GM21390 (cell line): Measurements from ENCODE around the gene SRSF1.
"Not testable (repeated sequence)": the region's sequence is repeated elsewhere in the genome, so short reads cannot be mapped to it uniquely, and the experiment has no call there.

ENCODE experiments used
- ATAC-seq: cut with Tn5 transposase; IDR thresholded peaks from one replicate; pipeline ENCODE4 v1.9.1; 2021; ENCODE audit not compliant: unreplicated experiment

Gene SRSF1

GRCh38 chr17:57991537-57991936, 15.5 kb downstream of the SRSF1 start:
- no peak for ATAC-seq

GRCh38 chr17:57990037-57990436, 17.0 kb downstream of the SRSF1 start:
- ATAC-seq: no peak

DNA sequence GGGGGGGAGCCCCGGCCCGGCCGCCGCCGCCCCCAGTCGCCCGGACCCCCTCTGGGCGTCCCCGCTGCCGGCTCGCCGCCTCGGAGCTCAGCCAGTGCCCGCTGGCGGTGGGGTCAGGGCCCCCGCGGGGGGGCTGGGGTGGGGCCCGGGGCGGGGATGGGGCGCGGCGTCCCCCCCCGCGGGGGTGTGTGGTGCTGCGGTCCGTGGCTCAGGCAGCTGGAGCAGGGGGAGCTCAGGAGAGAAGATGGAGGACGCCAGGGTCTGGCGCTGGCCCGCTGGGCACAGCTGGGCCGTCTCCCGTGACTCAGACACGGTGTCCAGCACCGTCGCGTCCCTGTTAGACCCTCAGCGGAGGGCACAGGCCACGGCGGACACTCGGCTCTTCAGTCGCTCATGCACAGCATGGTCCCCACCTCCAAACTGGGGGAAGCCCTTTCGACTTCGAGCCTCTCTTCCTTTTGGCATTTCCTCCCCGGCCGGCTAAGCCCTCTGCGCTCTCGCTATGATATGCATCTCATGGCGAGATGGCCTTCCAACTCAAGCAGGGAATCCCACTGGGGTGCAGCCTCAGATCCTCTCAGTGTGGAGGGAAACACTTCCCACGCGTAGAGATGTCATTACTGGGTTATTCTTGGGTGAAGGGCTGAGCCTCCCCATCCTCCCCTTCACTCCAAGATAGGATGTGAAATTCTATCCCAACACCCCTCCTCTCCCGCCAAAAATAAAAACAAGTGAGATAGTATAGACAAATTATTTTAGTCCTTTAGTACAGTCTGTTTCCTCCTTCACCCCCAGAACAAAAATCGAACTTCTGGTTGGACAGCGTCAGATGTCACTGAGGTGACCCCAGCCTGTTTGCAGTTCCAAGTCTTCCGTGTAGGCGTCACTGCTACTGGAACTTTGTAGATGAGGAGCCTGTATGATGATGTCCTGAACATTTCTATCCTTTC, 18.5 kb downstream of the SRSF1 start:
- peak; percentile 75 for ATAC-seq

- ATAC-seq: peak; percentile 62
Measured at GRCh38 chr17:57987581-57988300, 19.3 kb downstream of the SRSF1 start, which contains the start of gene VEZF1. Gene VEZF1, minus strand, starts transcription at chr17:57988254. Its CDS starts 143 bp downstream, at chr17:57988111.

- ATAC-seq: peak; percentile 5
Measured at GRCh38 chr17:57986841-57987580, 20.0 kb downstream of the SRSF1 start.

GRCh38 chr17:57985675-57985974, 21.4 kb downstream of the SRSF1 start:
- no peak for ATAC-seq

GRCh38 chr17:57984936-57985674, 21.9 kb downstream of the SRSF1 start:
- ATAC-seq: no peak

DNA sequence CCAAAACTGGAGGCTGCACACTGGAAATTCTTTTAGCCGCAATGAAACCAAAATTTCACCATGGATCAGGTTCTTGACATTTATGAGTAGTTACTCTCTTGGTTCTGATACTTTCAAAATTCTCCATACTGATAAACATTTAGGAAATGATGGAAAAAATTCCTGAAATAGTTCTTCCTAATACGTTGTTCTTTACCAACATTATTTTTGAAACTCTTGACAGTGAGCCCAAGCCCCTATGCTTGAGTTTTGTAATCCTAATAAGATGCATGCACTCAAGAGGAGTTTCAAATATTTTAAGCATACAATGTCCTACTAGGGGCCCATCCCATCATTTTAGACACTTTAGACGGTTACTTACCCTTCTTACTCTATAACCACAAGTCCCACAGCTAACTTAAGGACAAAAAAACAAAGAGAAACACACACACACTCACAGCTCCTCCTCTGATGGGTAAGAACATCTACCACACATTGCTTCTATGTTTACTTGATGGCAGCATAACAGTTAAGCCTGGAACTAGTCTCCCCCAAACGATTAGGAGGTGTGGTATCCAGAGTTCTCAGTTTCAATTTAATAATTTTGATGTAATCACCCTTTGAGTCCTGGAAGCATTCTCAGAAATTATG, 22.7 kb downstream of the SRSF1 start:
- no peak for ATAC-seq

- ATAC-seq: no peak
Measured at GRCh38 chr17:57983446-57983845, 23.6 kb downstream of the SRSF1 start.

DNA sequence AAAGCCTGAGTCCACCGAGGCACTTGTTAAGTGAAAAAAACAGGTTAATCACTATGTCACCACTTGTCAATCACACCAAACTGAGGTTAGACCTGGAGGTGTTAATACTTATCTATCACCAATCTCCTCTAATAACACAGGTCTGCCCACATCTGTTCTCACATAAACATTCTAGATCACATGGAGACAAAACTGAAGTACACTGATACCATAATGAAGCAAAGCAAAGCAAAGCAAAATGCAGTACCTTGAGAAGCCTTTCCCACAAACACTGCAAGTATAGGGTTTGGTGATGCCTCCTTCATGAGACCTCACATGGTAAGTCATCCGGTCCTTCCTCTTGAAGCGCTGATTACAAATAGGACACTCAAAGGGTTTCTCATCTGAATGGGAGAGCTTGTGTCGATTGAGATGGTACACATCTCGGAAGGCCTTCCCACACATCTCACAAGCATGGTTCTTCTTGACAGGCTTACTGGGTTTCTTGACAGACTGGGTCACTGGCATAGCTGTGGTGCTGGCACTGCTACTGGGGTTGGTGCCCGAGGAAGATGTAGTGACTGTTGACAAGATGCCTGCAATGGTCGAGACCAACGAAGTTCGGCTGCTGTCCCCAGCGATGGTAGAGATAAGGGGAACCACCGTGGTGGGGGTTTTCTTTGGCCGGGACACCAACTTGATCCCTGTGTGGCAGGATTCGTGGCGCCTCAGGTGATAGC, 24.4 kb downstream of the SRSF1 start:
- ATAC-seq: no peak

DNA sequence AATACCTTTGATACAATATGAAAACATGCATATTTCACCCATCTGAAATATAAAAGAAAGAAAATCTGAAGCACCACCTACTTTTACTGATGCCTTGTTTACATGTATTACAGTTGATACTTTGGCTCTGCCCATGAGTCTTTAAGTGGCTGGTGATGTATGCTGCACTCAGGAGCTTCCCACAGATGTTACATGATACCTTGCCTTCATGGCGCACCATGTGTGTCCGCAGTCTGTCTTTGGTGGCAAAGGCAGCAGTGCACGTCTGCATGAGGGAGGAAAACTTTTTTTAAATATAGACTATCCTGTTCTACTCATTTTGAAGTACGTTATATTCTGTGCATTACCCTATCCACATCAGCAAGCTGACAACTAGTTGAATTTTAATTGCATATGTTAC, 26.5 kb downstream of the SRSF1 start:
- ATAC-seq: no peak

DNA sequence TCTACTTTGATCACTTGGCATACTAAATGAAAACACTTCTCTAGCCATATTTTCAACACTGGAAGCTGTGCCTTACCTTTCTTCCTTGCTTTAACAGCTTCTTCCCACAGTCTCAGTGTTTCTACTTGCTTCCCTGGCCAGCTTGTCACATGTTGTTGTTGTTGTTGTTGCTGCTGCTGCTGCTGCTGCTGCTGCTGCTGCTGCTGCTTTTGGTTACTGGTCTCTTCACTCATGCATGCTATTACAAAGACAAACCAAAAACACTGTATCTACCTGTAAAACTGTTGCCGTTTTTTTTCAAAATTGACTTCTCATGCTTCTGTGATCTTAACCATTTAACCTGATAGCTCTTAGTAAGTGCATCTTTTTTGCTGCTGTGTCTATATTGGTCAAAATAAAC, 28.0 kb downstream of the SRSF1 start:
- ATAC-seq: no peak

DNA sequence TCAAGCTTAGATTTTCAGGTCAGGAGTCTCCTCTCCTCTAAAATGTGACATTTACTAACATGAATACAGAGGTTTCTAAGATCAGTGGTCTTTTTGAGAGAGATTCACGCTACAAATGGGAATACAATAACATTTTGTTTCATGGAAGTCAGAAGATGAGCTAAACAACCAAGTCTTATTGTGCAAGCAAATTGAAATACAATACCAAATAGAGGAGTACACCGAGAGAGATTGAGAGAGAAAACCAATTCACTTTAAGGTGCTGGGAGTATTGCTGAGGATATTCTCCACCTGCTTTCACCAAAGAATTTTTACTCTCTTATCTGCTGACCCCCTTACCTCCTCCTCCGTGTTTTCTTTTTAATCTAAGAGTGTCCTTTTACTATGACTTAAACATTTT, 30.5 kb downstream of the SRSF1 start:
- ATAC-seq: no peak

DNA sequence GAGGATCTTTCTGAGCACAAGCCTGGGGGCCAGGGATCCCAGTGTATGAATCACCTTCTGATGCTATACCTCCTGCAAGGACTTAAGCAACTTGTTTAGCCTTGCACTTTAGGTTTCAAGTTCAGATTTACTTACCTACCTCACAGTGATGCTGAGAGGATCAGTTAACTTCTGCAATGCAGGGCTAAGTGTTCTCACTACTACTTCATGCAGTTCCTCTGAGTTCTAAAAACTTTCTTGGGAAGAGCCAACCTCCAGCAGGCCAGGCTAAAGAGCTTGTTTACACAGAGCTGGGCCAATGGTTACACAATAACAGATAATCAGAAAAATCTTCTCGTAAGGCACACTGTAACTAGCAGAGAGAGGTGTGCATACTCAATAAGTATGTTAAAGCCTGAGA, 32.0 kb downstream of the SRSF1 start:
- ATAC-seq: no peak

DNA sequence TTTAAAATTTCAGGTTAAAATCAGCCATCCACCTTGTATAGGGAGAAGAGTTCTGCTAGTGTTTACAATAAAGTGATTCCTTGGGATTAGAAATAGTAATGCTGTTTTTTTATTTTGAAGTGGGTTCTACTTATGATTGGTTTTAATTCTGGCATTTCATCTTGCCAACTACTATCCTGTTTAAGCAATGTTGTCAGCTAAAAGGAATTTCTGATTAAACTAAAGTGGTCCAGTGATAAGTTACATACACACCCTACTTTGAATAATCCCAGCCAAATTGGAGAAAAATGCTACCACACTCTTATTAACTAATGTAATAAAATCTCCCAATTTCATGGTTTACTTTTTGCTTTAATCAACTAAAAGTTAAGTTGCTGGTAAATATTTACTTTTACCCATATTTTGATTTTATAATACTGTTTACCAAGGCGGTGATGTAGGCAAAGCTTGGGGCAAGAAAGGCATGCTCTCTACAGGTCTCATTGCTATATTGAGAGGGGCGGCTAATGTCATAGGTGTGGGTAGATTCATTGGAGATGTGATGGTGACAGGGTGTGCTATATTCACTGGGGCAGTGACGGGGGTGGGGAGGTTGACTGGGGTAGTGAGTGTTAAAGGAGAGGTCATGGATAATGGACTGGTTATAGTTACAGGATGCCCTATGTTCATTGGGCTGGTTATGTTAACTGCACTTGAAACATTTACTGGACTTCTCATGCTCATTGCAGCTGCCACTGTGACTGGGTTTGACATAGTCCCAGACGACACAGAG, 32.8 kb downstream of the SRSF1 start:
- ATAC-seq: not testable (repeated sequence)

DNA sequence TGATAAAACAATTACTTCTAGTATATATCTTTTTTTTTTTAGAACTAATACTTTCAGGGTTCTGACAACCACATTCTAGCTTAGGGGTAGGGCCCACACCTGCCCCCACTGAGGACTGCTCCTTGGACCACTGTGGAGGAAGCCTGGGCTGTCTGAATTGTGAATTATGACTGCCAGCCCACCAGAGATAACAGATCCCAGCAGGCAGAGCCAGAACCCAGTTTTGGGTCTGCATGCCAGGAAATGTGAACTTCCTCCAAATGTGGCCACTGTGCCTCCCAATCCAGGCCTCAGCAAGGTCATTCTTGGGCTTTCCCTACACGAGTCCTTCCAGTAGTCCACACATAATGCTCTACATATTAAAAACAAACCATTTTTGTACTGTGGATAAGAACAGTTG, 34.9 kb downstream of the SRSF1 start:
- ATAC-seq: no peak

- ATAC-seq: no peak
Measured at GRCh38 chr17:57971572-57971971, 35.5 kb downstream of the SRSF1 start.

DNA sequence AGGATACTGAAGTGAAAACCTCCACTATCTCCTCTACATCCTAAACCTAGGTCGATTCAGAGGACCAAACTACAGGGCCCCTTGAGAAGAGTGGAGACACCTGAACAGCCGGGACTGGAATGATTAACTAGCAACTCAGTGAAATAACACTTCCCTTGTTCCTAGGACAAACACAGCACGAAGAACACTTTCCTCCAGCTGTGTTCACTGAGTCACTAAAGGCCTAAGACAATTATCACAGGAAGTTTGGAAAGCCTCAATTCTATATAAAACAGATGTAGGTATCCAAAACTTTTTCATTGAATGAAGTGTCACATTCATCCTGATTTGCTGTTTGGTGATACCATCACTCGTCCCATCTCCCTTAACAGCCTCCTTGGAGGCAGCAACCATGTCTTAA, 36.3 kb downstream of the SRSF1 start:
- no peak for ATAC-seq

DNA sequence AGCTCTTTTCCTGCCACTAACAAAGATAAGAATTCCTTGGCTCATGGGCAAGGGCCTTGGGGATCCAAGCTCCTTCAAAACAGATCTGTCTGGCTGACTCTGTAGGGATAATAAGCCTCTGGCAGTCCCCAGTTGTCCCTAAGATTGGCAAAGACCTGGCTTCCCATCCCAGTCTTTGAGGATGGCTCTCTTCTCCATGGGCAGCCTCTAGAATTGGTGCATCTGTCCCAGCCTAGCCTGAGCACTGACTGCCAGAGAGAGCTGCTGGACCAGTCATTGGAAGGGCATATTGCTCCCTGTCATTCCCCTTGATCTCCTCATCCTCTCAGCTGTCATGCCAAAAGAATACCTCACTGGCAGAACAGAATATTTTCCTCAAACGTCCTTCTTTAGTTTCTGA, 38.6 kb downstream of the SRSF1 start:
- no peak for ATAC-seq
